ENCODE measurements around the gene AFMID.
"Not testable (repeated sequence)": the region's sequence is repeated elsewhere in the genome, so short reads cannot be mapped to it uniquely, and the experiment has no call there.

The AFMID gene

GRCh38 chr17:78224231-78225087 lies 37.3 kb downstream of the AFMID start:
- no peak for DNase-seq

GRCh38 chr17:78225088-78225865 lies 38.1 kb downstream of the AFMID start:
- no peak for DNase-seq

- DNase-seq: no peak
Observed at GRCh38 chr17:78226055-78226758, 39.0 kb downstream of the AFMID start.

GRCh38 chr17:78226759-78227454 lies 39.7 kb downstream of the AFMID start:
- DNase-seq: no peak

GRCh38 chr17:78227455-78227916 lies 40.3 kb downstream of the AFMID start:
- DNase-seq: no peak

- DNase-seq: no peak
Observed at GRCh38 chr17:78228176-78228575, 41.0 kb downstream of the AFMID start.

GRCh38 chr17:78230252-78230962 lies 43.2 kb downstream of the AFMID start:
- no peak for DNase-seq

- no peak for DNase-seq
Observed at GRCh38 chr17:78230996-78231935, 44.1 kb downstream of the AFMID start, which contains the start of gene TMEM235. TMEM235 (plus strand) TSS chr17:78231631; CDS start chr17:78232024, 393 bp downstream.

- DNase-seq: no peak
Observed at GRCh38 chr17:78231991-78232858, 45.1 kb downstream of the AFMID start.

GRCh38 chr17:78232859-78233173 lies 45.7 kb downstream of the AFMID start:
- no peak for DNase-seq

GRCh38 chr17:78233678-78234077 lies 46.5 kb downstream of the AFMID start:
- DNase-seq: no peak

- DNase-seq: no peak
Observed at GRCh38 chr17:78234261-78234865, 47.2 kb downstream of the AFMID start.

- not testable (repeated sequence) for DNase-seq
Observed at GRCh38 chr17:78235022-78235421, 47.9 kb downstream of the AFMID start.

- no peak for DNase-seq
Observed at GRCh38 chr17:78235885-78236284, 48.7 kb downstream of the AFMID start.

- DNase-seq: no peak
Observed at GRCh38 chr17:78236362-78237127, 49.4 kb downstream of the AFMID start.

GRCh38 chr17:78237401-78238012 lies 50.3 kb downstream of the AFMID start:
- no peak for DNase-seq

- no peak for DNase-seq
Observed at GRCh38 chr17:78238823-78239488, 51.8 kb downstream of the AFMID start.
